NCI-H2196 (cell line): ENCODE data around the gene ALDH3A1.

Source experiments
- DNase-seq: peaks from one replicate; lab custom pipeline; 2025; ENCODE audit not compliant: unreplicated experiment; lab: John Stamatoyannopoulos, UW

The ALDH3A1 gene

GRCh38 chr17:19760746-19761145 lies 12.6 kb upstream of the ALDH3A1 start:
- no peak for DNase-seq

- DNase-seq = no peak
Observed at GRCh38 chr17:19759568-19760549, 11.8 kb upstream of the ALDH3A1 start.

GRCh38 chr17:19757536-19758180 lies 9.6 kb upstream of the ALDH3A1 start:
- DNase-seq = no peak

GRCh38 chr17:19756546-19756945 lies 8.4 kb upstream of the ALDH3A1 start:
- no peak for DNase-seq

GRCh38 chr17:19755821-19756510 lies 7.9 kb upstream of the ALDH3A1 start:
- no peak for DNase-seq

- DNase-seq = no peak
Observed at GRCh38 chr17:19755392-19755791, 7.3 kb upstream of the ALDH3A1 start.

- peak; percentile 13 for DNase-seq
Observed at GRCh38 chr17:19753661-19754463, 5.8 kb upstream of the ALDH3A1 start.

- peak; percentile 61 for DNase-seq
Observed at GRCh38 chr17:19753051-19753509, 5.0 kb upstream of the ALDH3A1 start.

GRCh38 chr17:19752216-19753050 lies 4.3 kb upstream of the ALDH3A1 start:
- DNase-seq = no peak

- DNase-seq = no peak
Observed at GRCh38 chr17:19750835-19751234, 2.7 kb upstream of the ALDH3A1 start.

- DNase-seq = no peak
Observed at GRCh38 chr17:19750020-19750572, 2.0 kb upstream of the ALDH3A1 start.

- DNase-seq = no peak
Observed at GRCh38 chr17:19748807-19749193, 702 bp upstream of the ALDH3A1 start.

GRCh38 chr17:19747159-19747719 lies 859 bp downstream of the ALDH3A1 start:
- DNase-seq = no peak

GRCh38 chr17:19746517-19746916 lies 1.6 kb downstream of the ALDH3A1 start:
- no peak for DNase-seq

- peak; percentile 78 for DNase-seq
Observed at GRCh38 chr17:19744922-19745757, 3.0 kb downstream of the ALDH3A1 start.

GRCh38 chr17:19744492-19744891 lies 3.6 kb downstream of the ALDH3A1 start:
- DNase-seq = no peak

GRCh38 chr17:19743101-19744100 lies 4.7 kb downstream of the ALDH3A1 start:
- no peak for DNase-seq
